Heart left ventricle (tissue), 13 donors: Measurements from ENCODE around the gene SYTL4.

Experiments
- CTCF ChIP-seq, 12 donors: fragments of 200-600 bp; sonication (generic) in 4 of 12; IDR thresholded peaks; one replicate each; pipeline versions ENCODE4 v1.5.0 to v1.8.0; 2018 to 2022; ENCODE audit warnings: antibody characterized with exemption in 12 of 12, mild to moderate bottlenecking in 5 of 12
- POLR2A ChIP-seq, 2 donors: fragments of 450-650 bp; IDR thresholded peaks; one replicate each; pipeline ENCODE4 v1.6.1; 2017; ENCODE audit warnings: antibody characterized with exemption in 2 of 2, mild to moderate bottlenecking in 2 of 2, moderate library complexity in 2 of 2
- donor health status: ischemic (EF 13 %, LVEDD 7.1; RV severe dilation, severe dysfunction).
- donor health status: DM: no; HTN: yes; CAD: no.
- donor health status: DM: no; HTN: no; CAD: no.
- donor health status: ischemic (EF 25% LVEDD 6.9; RV normal size, moderate dysfunction).
- donor health status: ischemic (EF 25% LVEDD 5.7; RV mildly dilated, moderate dysfunction).
- donor health status: ischemic (EF 35%, LVEDD 5.7; RV mildly dilated, moderate dysfunction).
- donor health status: nonischemic (EF 11% LVEDD 7.7; RV severe dilation, severe dysfunction).
- donor health status: DM: yes; HTN: yes; CAD: no.
- donor health status: PGD.
- donor health status: ischemic (EF 29% LVEDD 5.4; RV normal size, mild dysfunction).
- donor health status: nonischemic (EF 23%, LVEDD 6.1; RV moderate dilation, normal function).

GRCh38 chrX:100696699-100697351 lies 35.1 kb downstream of the SYTL4 start:
- TF ChIP-seq CTCF (IDR thresholded peaks at IDR 0.05) = no peak
- no peak for TF ChIP-seq POLR2A (IDR thresholded peaks at IDR 0.05)
